GM21447 (cell line): ENCODE results near the gene IGLL1.
"Not testable (repeated sequence)": the region's sequence is repeated elsewhere in the genome, so short reads cannot be mapped to it uniquely, and the experiment has no call there.

Experiments
- ATAC-seq: cut with Tn5 transposase; IDR thresholded peaks from one replicate; pipeline ENCODE4 v1.9.1; 2021; ENCODE audit not compliant: unreplicated experiment

Gene IGLL1

GRCh38 chr22:23564276-23564675 is 15.8 kb downstream of the IGLL1 start:
- ATAC-seq, result no peak

GRCh38 chr22:23563111-23563510 is 17.0 kb downstream of the IGLL1 start:
- no peak for ATAC-seq

- ATAC-seq, result no peak
Observed at GRCh38 chr22:23562186-23562585, 17.9 kb downstream of the IGLL1 start.

- ATAC-seq, result not testable (repeated sequence)
Observed at GRCh38 chr22:23561025-23561510, 19.0 kb downstream of the IGLL1 start.

- ATAC-seq, result not testable (repeated sequence)
Observed at GRCh38 chr22:23560215-23560614, 19.9 kb downstream of the IGLL1 start.

GRCh38 chr22:23557467-23557866 is 22.6 kb downstream of the IGLL1 start:
- no peak for ATAC-seq

- ATAC-seq, result no peak
Observed at GRCh38 chr22:23557036-23557435, 23.1 kb downstream of the IGLL1 start.

GRCh38 chr22:23556026-23556620 is 24.0 kb downstream of the IGLL1 start:
- no peak for ATAC-seq

- ATAC-seq, result no peak
Observed at GRCh38 chr22:23555118-23555517, 25.0 kb downstream of the IGLL1 start.

GRCh38 chr22:23553924-23554870 is 25.9 kb downstream of the IGLL1 start:
- no peak for ATAC-seq

- ATAC-seq, result no peak
Observed at GRCh38 chr22:23553438-23553837, 26.7 kb downstream of the IGLL1 start.

- no peak for ATAC-seq
Observed at GRCh38 chr22:23552573-23552972, 27.5 kb downstream of the IGLL1 start.

GRCh38 chr22:23551385-23551784 is 28.7 kb downstream of the IGLL1 start:
- ATAC-seq, result no peak

- ATAC-seq, result no peak
Observed at GRCh38 chr22:23550049-23550650, 29.9 kb downstream of the IGLL1 start.

GRCh38 chr22:23549198-23549595 is 30.9 kb downstream of the IGLL1 start:
- no peak for ATAC-seq

GRCh38 chr22:23548501-23549197 is 31.4 kb downstream of the IGLL1 start:
- ATAC-seq, result no peak

- no peak for ATAC-seq
Observed at GRCh38 chr22:23547818-23548500, 32.1 kb downstream of the IGLL1 start.

GRCh38 chr22:23547382-23547781 is 32.7 kb downstream of the IGLL1 start:
- not testable (repeated sequence) for ATAC-seq

GRCh38 chr22:23544852-23545251 is 35.2 kb downstream of the IGLL1 start:
- ATAC-seq, result no peak

- ATAC-seq, result not testable (repeated sequence)
Observed at GRCh38 chr22:23543506-23544000, 36.5 kb downstream of the IGLL1 start.
